Glomerular visceral epithelial cell (primary cell): ENCODE data around the gene SYNE1.

ENCODE experiments used
- DNase-seq: peaks from one replicate; pipeline ENCODE4 v3.0.0-alpha.2; 2016; ENCODE audit errors: extremely low spot score

The SYNE1 gene

DNA sequence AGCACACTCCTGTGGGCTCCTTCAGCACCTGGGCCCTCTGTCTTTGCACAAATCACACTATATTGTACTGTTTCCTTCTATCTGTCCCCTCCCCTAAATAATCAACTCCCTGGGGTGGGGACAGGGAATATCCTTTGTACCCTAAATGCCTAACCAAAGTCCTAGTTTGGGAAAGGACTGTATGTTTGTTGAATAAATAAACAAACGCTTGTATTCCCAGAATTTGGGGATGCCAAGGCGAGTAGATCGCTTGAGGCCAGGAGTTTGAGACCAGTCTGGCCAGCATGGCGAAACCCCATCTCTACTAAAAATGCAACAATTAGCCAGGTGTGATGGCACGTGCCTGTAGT lies 322.7 kb downstream of the SYNE1 start:
- no peak for DNase-seq

DNA sequence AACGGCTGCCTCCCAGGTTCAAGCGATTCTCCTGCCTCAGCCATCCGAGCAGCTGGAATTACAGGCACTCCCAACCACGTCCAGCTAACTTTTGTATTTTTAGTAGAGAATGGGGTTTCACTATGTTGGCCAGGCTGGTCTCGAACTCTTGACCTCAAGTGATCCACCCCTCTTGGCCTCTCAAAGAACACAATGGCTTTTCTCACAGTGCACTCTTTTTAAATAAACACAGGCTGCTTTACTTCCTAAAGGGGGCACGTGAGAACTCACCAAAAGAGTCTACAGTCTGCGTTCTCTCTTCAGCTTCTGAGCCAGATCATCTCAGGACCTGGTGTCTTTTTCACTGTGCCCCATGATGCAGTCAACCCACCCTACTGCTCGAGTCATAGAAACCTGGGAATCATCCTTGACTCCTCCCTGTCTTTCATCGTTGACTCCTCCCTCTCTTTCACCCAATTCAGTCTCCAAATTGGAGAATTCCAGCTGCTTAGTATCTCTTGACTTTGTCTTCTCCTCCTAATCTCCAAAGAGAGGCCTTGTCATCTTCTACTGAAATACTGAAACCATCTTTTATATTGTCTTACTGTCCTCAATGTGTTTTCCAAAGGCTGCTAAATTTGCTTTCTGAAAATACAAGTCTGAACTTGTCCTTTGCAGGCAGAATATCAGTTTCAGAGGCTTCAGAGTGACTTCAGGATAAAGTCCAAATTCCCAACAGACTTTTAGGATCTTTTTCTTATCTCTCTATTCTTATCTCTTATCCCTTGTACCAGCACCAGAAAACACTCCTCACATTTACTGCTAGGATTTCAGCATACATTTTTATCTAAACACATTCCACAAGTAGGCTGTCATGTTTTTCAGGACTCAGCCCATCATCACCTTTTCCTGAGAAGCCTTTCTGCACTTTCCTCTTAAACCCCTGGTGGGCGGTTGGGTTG lies 323.4 kb downstream of the SYNE1 start:
- no peak for DNase-seq

DNA sequence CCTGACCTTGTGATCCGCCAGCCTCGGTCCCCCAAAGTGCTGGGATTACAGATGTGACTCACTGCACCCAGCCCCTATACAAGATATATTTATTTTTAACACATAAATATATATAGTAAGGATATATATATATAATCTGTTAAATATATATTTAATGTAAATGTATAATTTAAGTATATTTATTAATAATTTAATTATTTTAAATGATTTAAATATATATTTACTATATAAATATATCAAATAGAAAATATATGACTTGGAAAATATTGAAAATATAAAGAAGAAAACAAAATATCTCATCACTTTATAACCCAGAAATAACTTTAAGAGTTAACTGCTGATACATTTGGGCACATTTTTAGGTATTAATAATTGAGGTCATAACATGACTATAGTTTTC lies 324.7 kb downstream of the SYNE1 start:
- no peak for DNase-seq

DNA sequence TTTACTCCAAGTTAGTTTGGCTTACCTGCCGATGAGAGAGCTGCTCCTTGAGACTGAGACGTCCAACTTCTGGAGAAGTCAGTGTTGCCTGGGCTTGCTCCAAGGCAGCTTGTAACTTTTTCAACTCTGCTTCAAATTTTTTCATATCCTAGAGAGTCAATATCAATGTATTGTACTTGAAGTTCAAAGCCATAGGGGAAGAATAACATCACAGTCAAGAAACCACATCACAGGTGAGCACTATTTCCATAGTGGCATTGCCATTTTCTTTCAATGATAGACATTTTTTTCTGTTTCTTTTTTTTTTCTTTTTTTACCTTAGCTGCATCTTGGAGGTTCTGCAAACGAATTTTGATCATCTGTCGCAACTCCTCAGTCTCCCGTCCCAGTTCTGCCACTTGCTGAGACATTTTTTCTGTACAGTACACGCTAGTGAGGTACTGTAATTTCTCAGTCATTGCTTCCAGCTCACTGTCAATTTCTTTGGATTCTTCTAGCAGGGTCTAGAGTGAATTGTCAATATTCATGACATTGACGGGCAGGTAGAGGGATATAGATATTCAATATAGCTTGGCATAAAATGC lies 326.7 kb downstream of the SYNE1 start:
- DNase-seq, result no peak

DNA sequence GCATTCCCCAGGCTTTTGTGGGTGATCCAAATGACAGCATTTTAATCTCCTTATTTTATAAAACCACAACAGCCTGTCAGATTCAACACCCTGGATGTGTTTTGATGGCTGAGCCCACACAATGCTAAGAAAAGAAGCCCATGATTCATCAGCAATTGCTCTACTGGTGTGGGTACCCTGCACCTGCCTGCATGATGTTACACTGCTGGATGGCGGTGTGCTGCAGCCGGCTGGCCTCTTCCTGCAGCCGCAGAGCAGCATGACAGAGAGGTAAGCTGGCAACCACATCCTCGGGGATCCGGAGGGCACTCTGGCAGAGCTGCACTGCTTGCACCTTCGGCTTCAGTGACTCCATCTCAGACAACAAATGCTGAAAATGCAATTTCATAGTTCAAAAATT lies 327.5 kb downstream of the SYNE1 start:
- peak; percentile 57 for DNase-seq

DNA sequence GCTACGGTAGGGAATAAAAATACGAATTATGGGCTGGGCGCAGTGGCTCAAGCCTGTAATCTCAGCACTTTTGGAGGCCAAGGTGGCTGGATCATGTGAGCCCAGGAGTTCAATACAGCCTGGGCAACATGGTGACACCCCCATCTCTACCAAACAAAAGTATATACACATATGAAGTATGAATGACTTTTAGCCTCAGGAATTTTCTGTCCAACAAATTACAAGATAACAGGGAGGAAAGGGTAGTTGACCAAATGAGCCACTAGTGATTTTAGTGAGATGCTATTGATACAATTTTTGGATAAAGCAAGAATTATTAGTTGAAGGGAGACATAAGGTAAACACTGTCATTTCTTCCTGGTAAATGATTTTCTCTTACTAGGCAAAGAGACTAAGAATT lies 328.2 kb downstream of the SYNE1 start:
- no peak for DNase-seq

DNA sequence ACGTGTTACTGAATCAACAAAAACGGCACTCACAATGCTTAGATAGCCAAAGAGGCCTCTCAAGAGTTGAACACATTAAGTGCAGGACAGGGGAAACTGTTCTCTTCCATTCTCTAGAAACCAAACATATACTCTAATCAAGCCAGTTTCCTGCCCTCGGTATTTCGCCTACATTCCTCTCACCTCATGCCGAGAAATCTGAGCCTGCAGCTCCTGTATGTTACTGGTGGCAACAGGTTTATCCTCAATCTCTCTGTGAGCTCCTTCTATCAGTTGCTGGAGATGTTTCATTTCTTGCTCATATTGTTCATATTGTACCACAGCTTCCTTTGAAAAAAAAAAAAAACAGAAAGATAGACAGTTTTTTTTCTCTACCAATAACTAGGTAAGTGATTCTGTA lies 328.9 kb downstream of the SYNE1 start:
- no peak for DNase-seq

DNA sequence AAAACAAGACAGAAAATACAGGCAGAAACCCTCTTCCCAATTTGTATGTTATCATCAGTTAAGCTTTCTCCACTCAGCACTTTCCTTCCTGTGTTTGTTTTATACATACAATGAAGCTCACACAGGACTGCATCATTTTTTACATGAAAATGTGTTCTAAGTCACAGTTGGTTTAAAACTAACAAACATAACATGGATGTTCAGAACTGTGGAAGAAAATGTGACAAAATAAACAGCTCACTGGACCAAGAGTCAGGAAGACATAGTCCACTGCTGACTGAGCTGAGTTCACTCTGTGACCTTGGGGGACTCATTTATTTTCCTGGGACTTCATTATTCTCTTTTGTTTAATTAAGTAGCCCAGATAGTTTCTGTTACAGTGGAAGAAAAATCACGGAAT lies 331.5 kb downstream of the SYNE1 start:
- DNase-seq, result no peak

DNA sequence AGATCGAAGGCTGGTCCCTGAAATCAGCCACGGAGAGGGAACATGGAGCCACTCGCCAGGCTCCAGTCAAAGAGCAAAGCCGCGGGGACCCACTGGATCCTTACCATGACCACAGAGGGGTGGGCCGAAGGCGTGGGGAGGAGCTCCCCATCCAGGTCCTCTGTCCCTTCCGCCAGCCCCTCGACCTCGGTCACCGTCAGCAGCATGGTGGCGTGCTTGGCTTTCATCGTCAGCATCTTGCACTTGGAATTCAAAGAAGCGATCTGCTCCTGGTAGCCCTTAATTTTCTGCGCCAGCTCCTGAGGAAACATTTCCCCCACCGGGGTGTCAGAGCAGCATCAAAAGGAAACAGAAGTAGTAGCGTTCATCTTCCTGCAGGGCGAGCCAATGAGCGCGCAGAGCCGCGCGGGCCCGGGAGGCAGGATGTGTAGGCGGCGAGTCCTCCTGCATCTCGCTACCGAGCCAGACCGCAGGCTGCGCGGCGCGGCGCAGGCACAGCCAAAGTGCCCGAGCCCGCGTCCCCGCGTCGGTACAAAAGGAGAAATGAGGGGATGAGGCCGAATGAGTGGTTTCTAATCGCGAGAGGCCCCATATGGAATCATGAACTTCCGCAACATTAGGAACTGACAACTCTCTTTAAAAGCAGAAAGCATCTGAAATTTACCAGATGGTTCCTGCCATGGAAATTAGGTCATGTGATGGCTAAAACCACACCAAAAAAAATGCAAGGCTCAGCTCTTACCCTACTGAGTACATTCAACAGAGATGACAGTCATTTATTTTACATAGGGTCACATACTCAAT lies 335.2 kb downstream of the SYNE1 start:
- DNase-seq, result peak; percentile 88

DNA sequence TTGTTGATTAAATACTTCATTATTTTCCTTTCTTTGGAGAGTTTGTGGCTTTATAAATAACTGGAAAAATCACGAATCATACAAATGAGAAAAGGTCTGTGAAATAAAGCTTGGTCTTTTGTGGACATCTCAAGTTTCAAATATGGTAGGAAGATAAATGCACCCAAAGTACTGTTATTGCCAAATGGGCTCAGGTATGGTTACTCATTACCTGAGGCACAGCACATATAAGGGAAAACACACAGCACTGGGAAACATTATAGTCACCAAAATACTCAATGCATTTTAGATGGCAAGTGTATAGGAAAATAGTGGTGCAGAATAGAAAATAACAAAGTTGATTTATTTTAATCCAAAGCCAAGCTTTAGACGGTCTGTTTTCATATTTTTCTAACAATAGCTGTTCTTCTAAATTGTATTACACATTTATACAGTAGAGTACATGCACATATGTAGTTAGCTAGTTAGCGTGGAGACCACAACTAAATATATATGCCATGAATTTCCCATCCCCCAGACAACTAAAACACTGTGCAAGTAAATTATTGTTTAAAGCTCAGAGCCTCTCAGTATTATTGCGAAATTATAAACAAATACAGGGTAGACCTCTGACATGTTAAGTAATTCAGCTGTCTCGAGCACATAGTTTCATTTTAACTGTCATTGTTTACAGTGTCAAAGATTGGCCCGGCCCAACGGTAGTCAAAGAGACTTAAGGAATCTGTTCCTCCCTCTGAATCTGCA lies 336.0 kb downstream of the SYNE1 start:
- DNase-seq, result no peak

DNA sequence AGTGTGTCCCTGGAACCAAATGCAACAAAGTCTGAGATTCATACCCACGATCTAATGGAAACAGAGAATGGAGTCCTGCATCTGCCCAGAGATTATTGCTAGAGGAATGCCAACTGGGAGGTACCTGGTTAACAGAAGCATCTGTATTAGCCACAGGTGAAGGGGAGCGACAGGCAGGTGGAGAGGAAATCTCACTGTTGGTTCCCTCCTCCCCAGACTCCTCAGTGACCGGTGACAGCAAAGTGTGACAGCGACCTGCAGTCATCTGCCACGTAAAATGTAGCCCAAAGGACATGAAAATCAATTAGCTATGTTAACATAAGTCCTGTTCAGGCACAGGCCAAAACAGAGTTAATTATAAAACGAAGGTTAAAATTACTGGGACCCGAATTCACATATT lies 336.6 kb downstream of the SYNE1 start:
- no peak for DNase-seq

DNA sequence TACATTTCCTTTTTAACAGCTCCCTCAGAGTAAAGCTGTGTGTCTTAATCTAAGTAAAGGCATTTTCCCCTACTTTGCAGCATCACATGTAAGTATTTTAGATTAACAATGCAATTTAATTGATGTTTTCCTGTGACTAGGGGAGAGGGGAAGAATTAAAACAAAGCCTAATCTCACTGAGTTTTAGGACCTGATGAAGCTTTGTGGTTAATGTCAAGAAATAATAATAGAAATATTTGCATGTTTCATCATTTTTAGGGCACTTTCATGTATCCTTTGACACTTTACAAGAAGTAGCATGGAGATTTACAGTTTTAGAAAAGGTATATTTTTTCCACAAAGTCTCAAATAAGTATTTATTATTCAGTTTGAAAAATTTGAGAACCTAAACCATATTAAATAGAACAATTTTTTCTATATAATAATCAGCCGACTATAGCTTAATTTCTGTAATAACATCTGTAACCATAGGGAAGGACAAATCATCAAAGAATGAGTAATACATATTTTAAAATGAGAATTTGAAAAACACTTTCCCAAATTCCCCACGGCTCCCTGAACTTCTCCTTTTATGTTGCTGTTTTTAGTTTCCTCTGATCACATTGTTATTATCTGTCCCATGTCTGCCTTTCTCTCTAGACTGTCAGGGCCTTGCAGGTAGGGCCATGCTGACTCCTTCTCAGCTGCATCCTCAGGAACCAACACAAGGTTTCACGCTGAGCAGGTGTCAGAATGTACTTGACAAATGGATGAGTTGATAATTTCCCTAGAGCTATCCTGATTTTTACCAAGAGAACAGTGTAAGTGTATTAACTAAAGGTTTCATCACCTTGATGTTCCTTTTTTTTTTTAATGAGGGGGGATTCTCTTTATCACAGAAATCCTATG lies 338.1 kb downstream of the SYNE1 start:
- no peak for DNase-seq

DNA sequence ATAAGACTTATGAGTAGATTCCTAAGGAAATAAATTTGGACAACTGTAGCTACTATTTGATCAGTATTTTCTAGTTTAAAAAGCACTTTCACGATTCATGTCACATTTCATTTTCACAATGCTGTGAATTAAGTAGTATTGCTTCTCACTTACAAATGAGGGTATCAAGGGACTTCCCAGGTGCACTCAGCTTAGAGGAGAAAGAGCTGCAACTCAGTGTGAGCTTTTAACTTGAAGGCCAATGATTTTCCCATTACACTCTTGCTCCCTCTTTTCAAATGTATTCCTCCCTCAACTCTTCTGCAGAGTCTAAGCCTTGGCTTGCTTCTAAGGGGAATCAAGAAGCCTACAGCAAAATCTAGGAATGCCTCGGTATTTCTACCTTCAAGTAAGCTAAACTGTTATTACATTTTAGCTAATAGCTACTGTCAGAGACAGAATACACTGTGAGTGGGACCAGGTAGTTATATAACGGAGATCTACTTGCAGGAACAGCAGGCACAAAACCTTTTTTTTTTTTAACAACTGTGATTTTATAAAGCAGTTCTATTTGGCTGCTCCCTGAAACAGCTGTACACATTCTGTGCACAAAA lies 339.0 kb downstream of the SYNE1 start:
- DNase-seq, result no peak

DNA sequence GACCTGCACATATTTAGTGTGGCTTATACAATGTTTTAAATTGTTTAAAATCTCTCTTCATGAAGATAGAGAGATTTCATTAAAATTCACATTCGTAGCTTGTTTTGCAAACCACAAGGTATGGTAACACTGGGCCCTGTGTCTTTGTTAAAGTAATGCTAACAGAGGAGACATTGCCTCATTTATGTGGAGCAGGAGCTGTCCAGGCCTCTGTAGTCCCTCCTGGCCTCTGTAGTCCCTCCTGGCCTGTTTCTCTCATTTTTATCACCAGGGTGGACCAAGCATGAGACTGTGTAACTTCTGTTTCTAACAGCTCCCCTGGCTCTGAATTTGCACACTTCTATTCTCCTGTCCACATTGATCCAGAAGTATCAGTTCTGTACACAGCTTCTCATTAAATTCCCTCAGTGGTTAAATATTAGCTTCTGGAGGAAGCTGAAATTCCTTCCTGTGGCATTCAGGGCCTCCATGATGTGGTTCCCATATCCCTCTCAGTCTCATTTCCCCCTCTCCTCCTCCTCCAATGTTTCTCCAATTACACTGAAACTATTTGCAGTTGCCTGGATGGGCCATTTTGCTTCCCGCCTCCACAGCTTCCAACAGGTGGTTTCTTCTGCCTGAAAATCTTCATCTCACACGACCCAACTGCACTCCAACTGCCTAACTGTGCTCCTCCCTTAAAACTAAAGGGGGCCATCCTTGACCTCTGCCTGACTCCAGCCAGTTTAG lies 340.4 kb downstream of the SYNE1 start:
- DNase-seq, result no peak

DNA sequence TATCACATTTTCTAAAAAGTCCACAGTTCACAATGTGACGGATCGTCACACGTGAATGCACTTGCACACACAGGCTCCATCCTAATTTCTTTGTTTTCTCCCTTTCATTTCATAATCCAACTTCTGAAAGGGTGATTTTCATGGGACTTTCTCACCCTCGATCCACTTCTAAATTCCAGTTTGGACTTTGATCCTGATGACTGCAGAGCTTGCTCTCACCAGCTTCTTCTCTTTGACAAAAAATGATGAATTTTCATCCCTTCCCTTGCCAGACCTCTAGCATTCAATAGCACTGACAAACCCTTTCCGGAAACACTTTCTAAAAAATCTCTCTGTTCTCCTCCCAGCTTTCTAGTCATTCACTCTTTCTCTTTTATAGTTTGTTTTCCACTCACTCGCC lies 341.2 kb downstream of the SYNE1 start:
- DNase-seq, result no peak

DNA sequence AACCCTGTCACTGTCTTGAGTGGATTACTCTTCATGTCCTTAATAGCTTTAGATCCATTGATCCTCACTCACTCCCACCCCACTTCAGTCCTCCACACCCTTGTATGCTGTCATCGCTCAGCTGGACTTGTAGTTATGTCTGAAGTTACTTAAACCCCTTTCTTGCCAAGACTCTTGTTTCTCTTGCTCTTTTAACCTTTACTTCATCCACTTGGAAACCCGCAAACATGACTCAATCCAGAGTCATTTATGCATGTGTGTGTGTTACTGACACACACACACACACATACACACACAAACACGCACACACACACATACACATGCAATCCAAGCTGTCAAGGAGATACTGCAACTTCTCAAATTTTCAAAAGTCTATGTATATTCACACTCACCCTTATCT lies 341.8 kb downstream of the SYNE1 start:
- peak; percentile 58 for DNase-seq

DNA sequence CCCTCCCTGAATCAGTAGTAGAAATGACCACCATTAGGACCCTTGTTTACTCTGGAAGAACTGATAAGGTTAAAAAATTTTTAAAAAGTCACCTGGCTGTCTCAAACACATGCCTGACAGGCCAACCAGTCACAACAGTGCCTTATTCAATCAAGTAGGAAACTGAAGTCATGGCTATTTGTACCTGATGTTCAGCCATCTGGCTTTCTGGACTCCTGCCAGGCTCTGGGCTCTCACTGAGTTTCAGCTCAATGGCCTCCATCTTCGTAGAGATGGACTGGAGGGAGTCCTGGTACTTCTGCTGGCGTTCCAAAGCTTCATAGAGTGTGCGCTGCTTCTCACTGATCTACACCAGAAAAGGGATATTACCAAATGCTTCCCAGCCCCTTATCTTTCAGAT lies 343.8 kb downstream of the SYNE1 start:
- DNase-seq, result no peak

DNA sequence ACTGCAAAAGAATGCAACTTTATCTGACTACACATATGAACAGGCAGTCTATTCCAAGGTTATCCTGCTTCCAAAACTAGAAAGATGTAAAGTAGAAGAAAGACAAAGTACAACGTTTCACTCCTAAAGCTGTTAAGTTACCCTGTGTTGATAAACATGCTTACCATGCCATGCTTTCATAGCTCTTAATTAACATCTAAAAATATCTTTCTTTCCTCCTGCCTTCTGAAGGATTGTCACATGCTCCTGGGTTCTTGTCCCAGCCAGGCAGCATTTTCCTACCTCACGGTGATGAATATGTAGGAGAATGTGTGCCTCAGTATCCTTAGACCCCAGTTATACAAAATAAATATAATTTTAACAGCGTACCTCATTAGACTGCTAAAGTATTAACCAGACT lies 344.6 kb downstream of the SYNE1 start:
- no peak for DNase-seq

DNA sequence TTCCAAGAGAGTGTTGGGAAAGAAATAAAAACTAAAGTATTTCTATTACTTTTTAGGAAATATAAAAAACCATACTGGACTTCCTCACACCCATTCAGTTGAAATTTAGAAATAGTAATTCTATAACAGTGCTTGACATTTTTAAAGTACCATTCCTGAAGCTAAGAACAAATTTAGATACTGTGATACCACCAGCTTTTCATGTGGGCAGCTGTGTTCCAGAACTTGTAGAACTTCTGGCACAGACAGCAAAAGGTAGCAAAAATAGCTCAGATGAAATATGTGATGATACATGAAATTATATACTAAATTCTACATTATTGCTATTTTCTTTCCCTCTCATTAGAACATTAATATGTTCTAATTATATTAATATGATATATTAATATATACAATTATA lies 346.5 kb downstream of the SYNE1 start:
- no peak for DNase-seq

DNA sequence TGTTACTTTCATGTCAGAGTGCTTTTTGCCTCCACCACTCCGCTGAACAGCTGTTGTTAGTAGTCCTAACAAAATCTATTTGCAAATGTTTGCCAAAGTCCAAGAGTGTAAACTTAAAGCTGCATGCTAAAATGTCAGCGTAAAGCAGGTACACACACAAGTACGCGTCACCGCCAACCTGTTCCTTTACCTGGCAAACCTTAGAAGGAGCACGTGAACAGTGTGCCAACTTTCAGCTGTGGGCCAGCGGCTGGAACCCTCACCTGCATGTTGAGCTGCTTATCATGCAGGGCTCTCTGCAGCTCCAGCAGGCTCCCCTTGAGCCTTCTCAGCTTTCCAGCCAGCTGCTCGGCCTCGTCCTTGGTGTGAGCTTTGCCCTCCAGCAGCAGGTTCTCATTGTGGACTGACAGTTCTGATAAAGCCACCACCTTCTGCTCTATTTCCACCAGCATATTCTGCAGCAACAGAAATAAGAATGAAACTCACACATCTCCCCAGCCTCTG lies 359.3 kb downstream of the SYNE1 start:
- no peak for DNase-seq
